IPS-18a (cell line): Measurements from ENCODE around the gene DENND5A.

ENCODE experiments used
- H3K27ac ChIP-seq: one replicate; pipeline ENCODE4 v1.5.1; 2013; ENCODE audit warnings: low read length
- H3K27me3 ChIP-seq: one replicate; pipeline ENCODE4 v1.6.1; 2013; ENCODE audit warnings: mild to moderate bottlenecking, low read length; ENCODE audit not compliant: control insufficient read depth, insufficient read depth
- H3K36me3 ChIP-seq: one replicate; pipeline ENCODE4 v1.6.1; 2013; ENCODE audit warnings: low read depth, low read length; ENCODE audit not compliant: control insufficient read depth
- H3K4me1 ChIP-seq: one replicate; pipeline ENCODE4 v1.6.1; 2013; ENCODE audit warnings: low read depth, low read length; ENCODE audit not compliant: control insufficient read depth
- H3K4me3 ChIP-seq: one replicate; pipeline ENCODE4 v1.5.1; 2013; ENCODE audit warnings: low read length
- H3K9ac ChIP-seq: one replicate; pipeline ENCODE4 v1.6.1; 2013; ENCODE audit warnings: mild to moderate bottlenecking, low read length, moderate library complexity
- H3K9me3 ChIP-seq: one replicate; pipeline ENCODE4 v1.6.1; 2013; ENCODE audit warnings: low read depth, low read length; ENCODE audit not compliant: control insufficient read depth

DENND5A gene

GRCh38 chr11:9160166-9160565, 105.0 kb downstream of the DENND5A start:
- Histone ChIP-seq H3K27ac (no peak overlapping the region), H3K9ac (no peak overlapping the region), H3K27me3 (no peaks in the 10 kb centered on the region), H3K36me3 (peaks cover 24% of the 10 kb centered on the region), H3K4me1 (no peaks in the 10 kb centered on the region), H3K9me3 (no peaks in the 10 kb centered on the region), H3K4me3 (no peak overlapping the region)

GRCh38 chr11:9158898-9159391, 106.2 kb downstream of the DENND5A start:
- H3K36me3 ChIP-seq, result peaks cover 24% of the 10 kb centered on the region
- no peaks in the 10 kb centered on the region for H3K4me1 ChIP-seq

GRCh38 chr11:9155930-9156329, 109.2 kb downstream of the DENND5A start:
- H3K4me3 ChIP-seq, result no peak overlapping the region
- no peaks in the 10 kb centered on the region for H3K9me3 ChIP-seq
- H3K9ac ChIP-seq, result no peak overlapping the region
- H3K36me3 ChIP-seq, result peaks cover 32% of the 10 kb centered on the region
- H3K4me1 ChIP-seq, result no peaks in the 10 kb centered on the region
- H3K27me3 ChIP-seq, result no peaks in the 10 kb centered on the region
- H3K27ac ChIP-seq, result no peak overlapping the region

More at GRCh38 chr11:9158898-9159391, 106.2 kb downstream of the DENND5A start:
- H3K27ac ChIP-seq, result no peak overlapping the region
- H3K4me3 ChIP-seq, result no peak overlapping the region
- no peaks in the 10 kb centered on the region for H3K9me3 ChIP-seq
- no peaks in the 10 kb centered on the region for H3K27me3 ChIP-seq
- H3K9ac ChIP-seq, result no peak overlapping the region

GRCh38 chr11:9153651-9154050, 111.5 kb downstream of the DENND5A start:
- Histone ChIP-seq H3K4me3 (no peak overlapping the region), H3K4me1 (no peaks in the 10 kb centered on the region), H3K9me3 (no peaks in the 10 kb centered on the region), H3K27me3 (no peaks in the 10 kb centered on the region), H3K9ac (no peak overlapping the region), H3K36me3 (peaks cover 38% of the 10 kb centered on the region), H3K27ac (no peak overlapping the region)

- Histone ChIP-seq H3K4me3 (no peak overlapping the region), H3K27ac (no peak overlapping the region), H3K36me3 (peaks cover 58% of the 10 kb centered on the region), H3K27me3 (no peaks in the 10 kb centered on the region), H3K9me3 (no peaks in the 10 kb centered on the region), H3K9ac (no peak overlapping the region), H3K4me1 (no peaks in the 10 kb centered on the region)
These were observed 113.5 kb downstream of the DENND5A start for GRCh38 chr11:9151631-9152030.

- Histone ChIP-seq H3K36me3 (peaks cover 64% of the 10 kb centered on the region), H3K27me3 (no peaks in the 10 kb centered on the region), H3K9ac (no peak overlapping the region), H3K4me1 (no peaks in the 10 kb centered on the region), H3K4me3 (no peak overlapping the region), H3K27ac (no peak overlapping the region), H3K9me3 (no peaks in the 10 kb centered on the region)
These were observed 114.2 kb downstream of the DENND5A start for GRCh38 chr11:9150926-9151325.

- Histone ChIP-seq H3K36me3 (peaks cover 66% of the 10 kb centered on the region), H3K27ac (no peak overlapping the region), H3K4me1 (no peaks in the 10 kb centered on the region), H3K9me3 (no peaks in the 10 kb centered on the region), H3K9ac (no peak overlapping the region), H3K4me3 (no peak overlapping the region), H3K27me3 (no peaks in the 10 kb centered on the region)
These were observed 114.6 kb downstream of the DENND5A start for GRCh38 chr11:9150501-9150900.

GRCh38 chr11:9148727-9149126, 116.4 kb downstream of the DENND5A start:
- H3K9ac ChIP-seq, result no peak overlapping the region
- peaks cover 79% of the 10 kb centered on the region for H3K36me3 ChIP-seq
- no peak overlapping the region for H3K27ac ChIP-seq
- H3K4me1 ChIP-seq, result no peaks in the 10 kb centered on the region
- no peaks in the 10 kb centered on the region for H3K27me3 ChIP-seq
- no peak overlapping the region for H3K4me3 ChIP-seq
- H3K9me3 ChIP-seq, result no peaks in the 10 kb centered on the region

- no peak overlapping the region for H3K27ac ChIP-seq
- H3K4me1 ChIP-seq, result no peaks in the 10 kb centered on the region
- peaks cover 79% of the 10 kb centered on the region for H3K36me3 ChIP-seq
- H3K9ac ChIP-seq, result no peak overlapping the region
- H3K9me3 ChIP-seq, result no peaks in the 10 kb centered on the region
- no peaks in the 10 kb centered on the region for H3K27me3 ChIP-seq
- H3K4me3 ChIP-seq, result no peak overlapping the region
These were observed 117.1 kb downstream of the DENND5A start for GRCh38 chr11:9148035-9148434.

- Histone ChIP-seq H3K9me3 (no peaks in the 10 kb centered on the region), H3K27ac (no peak overlapping the region), H3K36me3 (peaks cover 83% of the 10 kb centered on the region), H3K4me3 (no peak overlapping the region), H3K27me3 (no peaks in the 10 kb centered on the region), H3K9ac (no peak overlapping the region), H3K4me1 (no peaks in the 10 kb centered on the region)
These were observed 118.7 kb downstream of the DENND5A start for GRCh38 chr11:9146477-9146876.

GRCh38 chr11:9145283-9145682, 119.9 kb downstream of the DENND5A start:
- Histone ChIP-seq H3K4me1 (no peaks in the 10 kb centered on the region), H3K9ac (no peak overlapping the region), H3K36me3 (peaks cover 77% of the 10 kb centered on the region)

GRCh38 chr11:9144828-9145227, 120.3 kb downstream of the DENND5A start:
- Histone ChIP-seq H3K27me3 (no peaks in the 10 kb centered on the region), H3K27ac (no peak overlapping the region), H3K36me3 (peaks cover 73% of the 10 kb centered on the region)

More at GRCh38 chr11:9145283-9145682, 119.9 kb downstream of the DENND5A start:
- Histone ChIP-seq H3K27me3 (no peaks in the 10 kb centered on the region), H3K27ac (no peak overlapping the region), H3K4me3 (no peak overlapping the region), H3K9me3 (no peaks in the 10 kb centered on the region)

More at GRCh38 chr11:9144828-9145227, 120.3 kb downstream of the DENND5A start:
- Histone ChIP-seq H3K4me3 (no peak overlapping the region), H3K9ac (no peak overlapping the region), H3K4me1 (no peaks in the 10 kb centered on the region), H3K9me3 (no peaks in the 10 kb centered on the region)
